Measurements from ENCODE around the gene MPDZ. TPM values are rescaled to one million over a fixed set of nuclear protein-coding genes. Genes with fewer than 3 reads are reported as not detected.

MPDZ gene
- total and polyA plus RNA-seq, 2 of the 13 experiments (the other 11 are each of a cell fraction or from before 2014, with no cell fraction given) = 12.4 to 14.7 TPM

GRCh38 chr9:13279284-13280141, at the start of gene MPDZ (continued):
- TF ChIP-seq MAX (IDR thresholded peaks at IDR 0.05) (peak; percentile 44), RAD21 (CRISPR knock-in tag; IDR thresholded peaks at IDR 0.05) (0 out of 2 replicates have a peak, but pooled peaks have one; percentile 16), ZNF563 (CRISPR knock-in tag; IDR thresholded peaks at IDR 0.05) (no peak), HNRNPLL (IDR thresholded peaks at IDR 0.05; ENCODE audit: low read depth, low read length, poor library complexity, severe bottlenecking) (peak; percentile 53), ZNF781 (CRISPR knock-in tag; IDR thresholded peaks at IDR 0.05; ENCODE audit: borderline replicate concordance, not compliant biosample characterization) (no peak), ZBTB14 (CRISPR knock-in tag; IDR thresholded peaks at IDR 0.05) (peak; percentile 75), MBNL3 (CRISPR knock-in tag; conservative IDR thresholded peaks at IDR 0.05) (no peak), RNF2 (conservative IDR thresholded peaks at IDR 0.05; ENCODE audit: low read depth) (0 out of 2 replicates have a peak, but pooled peaks have one; percentile 21), HOXA3 (CRISPR knock-in tag; IDR thresholded peaks at IDR 0.05) (peak; percentile 57), PITX1 (CRISPR knock-in tag; IDR thresholded peaks at IDR 0.05) (no peak), ZNF879 (CRISPR knock-in tag; IDR thresholded peaks at IDR 0.05) (no peak), PAX8 (CRISPR knock-in tag; IDR thresholded peaks at IDR 0.05; ENCODE audit: borderline replicate concordance) (no peak), SALL1 (CRISPR knock-in tag; IDR thresholded peaks at IDR 0.05) (0 out of 2 replicates have a peak, but pooled peaks have one; percentile 30), RFXAP (CRISPR knock-in tag; IDR thresholded peaks at IDR 0.05; ENCODE audit: borderline replicate concordance) (no peak), SMYD3 (CRISPR knock-in tag; IDR thresholded peaks at IDR 0.05) (no peak), ZNF407 (CRISPR knock-in tag; IDR thresholded peaks at IDR 0.05; ENCODE audit: not compliant biosample characterization) (no peak), SP140L (CRISPR knock-in tag; IDR thresholded peaks at IDR 0.05; ENCODE audit: borderline replicate concordance) (no peak), ZNF431 (CRISPR knock-in tag; IDR thresholded peaks at IDR 0.05; ENCODE audit: borderline replicate concordance, low read depth) (no peak; the same call in 1 of the 2 replicates), POLR2A (IDR thresholded peaks at IDR 0.05; ENCODE audit: insufficient read depth in 1 of 2, low read depth in 2 of 2, low read length in 2 of 2) (peak; percentile 35 to 51; a peak in 1 of 4 replicates), ZFP36L1 (CRISPR knock-in tag; IDR thresholded peaks at IDR 0.05) (no peak), KMT2B (CRISPR knock-in tag; IDR thresholded peaks at IDR 0.05) (0 out of 2 replicates have a peak, but pooled peaks have one; percentile 17)
